Measurements from ENCODE around the gene TP73.

The TP73 gene

DNA sequence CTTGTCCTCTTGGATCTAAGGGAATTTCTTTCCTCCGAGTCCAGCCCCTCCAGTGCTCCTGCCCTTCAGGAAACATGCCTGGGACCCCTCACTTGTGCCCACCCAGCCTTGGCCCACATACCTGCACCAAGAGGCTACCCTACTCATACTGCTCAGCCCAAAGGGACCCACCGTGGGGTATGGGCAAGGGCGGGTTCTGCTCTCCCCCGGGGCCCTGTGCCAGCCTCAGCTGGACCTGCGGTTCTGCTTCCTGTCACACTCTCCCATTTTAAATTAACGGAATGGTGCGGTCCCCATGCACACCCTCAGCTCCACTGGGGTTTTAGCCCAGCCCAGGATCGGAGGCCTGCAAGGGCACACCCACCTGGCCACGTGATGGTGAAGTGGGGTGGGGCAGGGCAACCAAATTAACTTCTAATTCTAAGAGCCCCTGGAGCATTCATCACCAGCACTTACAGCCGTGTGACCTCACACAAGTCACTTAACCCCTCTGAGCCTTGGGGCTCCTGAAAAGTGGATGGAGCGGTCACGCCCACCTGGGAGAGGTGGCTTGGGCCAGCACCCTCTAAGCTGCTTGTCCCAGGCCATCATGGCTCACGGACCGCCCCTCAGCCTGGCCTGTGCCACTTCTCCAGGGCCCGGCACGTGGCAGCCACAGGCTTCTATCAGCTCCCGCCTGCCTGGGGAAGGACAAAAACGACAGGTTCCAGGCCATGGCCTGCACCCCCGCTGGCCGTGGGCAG is 28.3 kb downstream of the TP73 start:
- TF ChIP-seq, protein P1, sequence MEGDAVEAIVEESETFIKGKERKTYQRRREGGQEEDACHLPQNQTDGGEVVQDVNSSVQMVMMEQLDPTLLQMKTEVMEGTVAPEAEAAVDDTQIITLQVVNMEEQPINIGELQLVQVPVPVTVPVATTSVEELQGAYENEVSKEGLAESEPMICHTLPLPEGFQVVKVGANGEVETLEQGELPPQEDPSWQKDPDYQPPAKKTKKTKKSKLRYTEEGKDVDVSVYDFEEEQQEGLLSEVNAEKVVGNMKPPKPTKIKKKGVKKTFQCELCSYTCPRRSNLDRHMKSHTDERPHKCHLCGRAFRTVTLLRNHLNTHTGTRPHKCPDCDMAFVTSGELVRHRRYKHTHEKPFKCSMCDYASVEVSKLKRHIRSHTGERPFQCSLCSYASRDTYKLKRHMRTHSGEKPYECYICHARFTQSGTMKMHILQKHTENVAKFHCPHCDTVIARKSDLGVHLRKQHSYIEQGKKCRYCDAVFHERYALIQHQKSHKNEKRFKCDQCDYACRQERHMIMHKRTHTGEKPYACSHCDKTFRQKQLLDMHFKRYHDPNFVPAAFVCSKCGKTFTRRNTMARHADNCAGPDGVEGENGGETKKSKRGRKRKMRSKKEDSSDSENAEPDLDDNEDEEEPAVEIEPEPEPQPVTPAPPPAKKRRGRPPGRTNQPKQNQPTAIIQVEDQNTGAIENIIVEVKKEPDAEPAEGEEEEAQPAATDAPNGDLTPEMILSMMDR (IDR thresholded peaks at IDR 0.05; ENCODE audit: low read depth, low read length) = no peak
- in situ Hi-C loops (cut with HindIII; ENCODE audit: low sequenced_read_pairs) = no loop called here
- DNase-seq (ENCODE audit: low read depth, low spot score) = no peak
- H3K4me3 ChIP-seq (ENCODE audit: low read depth, low read length) = no peak overlapping the region

DNA sequence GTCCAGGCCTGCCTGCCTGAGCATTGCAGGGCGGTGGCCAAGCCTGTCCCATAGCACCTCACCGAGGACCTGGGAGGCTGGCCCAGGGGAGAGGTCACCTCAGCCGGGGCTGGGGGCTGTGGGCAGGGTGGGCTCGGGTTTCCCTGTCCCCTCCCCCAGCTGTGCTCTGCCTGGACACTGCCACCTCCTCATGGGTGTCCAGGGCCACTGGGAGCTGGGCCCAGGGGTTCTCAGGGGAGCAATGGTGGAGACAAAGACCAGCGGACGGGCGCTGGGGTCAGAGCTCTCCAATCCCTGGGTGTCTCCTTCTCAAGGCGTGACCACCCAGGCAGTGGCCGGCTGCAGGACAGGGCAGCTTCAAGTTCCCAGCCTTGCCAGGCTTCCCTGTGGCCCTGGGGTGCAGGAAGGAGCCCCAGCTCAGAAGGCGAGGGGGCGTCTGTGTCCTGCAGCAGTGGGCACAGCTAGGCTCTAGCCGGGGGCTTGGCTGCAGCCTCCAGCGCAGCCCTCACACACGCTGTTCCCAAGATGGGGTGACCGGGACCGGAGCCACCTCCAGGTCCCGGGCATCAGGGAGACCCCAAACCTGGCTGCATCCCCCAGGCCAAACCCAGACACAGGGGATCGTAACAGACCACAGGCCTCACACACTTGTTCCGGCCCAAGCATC is 29.0 kb downstream of the TP73 start:
- in situ Hi-C loops (cut with HindIII; ENCODE audit: low sequenced_read_pairs) = no loop called here

DNA sequence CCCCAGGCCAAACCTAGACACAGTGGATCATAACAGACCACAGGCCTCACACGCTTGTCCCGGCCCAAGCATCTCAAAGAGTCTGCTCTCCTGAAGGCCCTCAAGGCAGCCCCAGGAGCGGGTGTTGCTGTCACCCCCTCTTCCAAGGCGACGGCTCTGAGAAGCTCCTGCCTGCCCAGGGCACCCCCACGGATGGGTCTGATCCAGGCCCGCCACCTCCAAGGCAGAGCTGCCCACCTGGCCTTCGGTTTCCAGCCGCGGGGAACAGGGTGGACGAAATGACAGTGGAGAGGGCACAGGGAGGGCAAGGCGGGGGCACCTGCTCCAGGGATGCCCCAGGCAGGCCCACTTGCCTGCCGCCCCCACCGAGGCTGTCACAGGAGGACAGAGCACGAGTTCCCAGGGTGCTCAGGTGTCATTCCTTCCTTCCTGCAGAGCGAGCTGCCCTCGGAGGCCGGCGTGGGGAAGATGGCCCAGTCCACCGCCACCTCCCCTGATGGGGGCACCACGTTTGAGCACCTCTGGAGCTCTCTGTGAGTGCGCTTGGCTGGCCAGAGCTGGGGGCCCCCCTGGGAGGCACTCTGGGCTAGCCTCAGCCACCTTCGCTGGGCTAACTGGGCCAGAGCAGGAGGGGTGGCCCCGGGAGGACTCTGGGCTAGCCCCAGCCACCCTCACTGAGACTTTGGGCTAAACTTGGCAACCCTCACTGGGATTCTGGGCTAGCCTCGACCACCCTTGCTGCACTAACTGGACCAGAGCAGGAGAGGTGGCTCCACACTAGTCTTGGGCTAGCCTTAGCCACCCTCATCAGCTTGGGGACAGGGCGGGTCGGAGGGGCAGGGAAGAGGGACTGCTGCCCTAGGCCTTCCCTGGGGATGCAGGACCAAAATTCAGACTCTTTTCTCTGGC is 29.8 kb downstream of the TP73 start:
- DNase-seq (ENCODE audit: low read depth, low spot score) = no peak
- TF ChIP-seq, protein P1 (IDR thresholded peaks at IDR 0.05; ENCODE audit: low read depth, low read length) = no peak
- no peak overlapping the region for H3K4me3 ChIP-seq (ENCODE audit: low read depth, low read length)
- in situ Hi-C loops (cut with HindIII; ENCODE audit: low sequenced_read_pairs) = no loop called here

More for the DNA sequence above, 29.0 kb downstream of the TP73 start:
- H3K4me3 ChIP-seq (ENCODE audit: low read depth, low read length) = no peak overlapping the region
- no peak for DNase-seq (ENCODE audit: low read depth, low spot score)
- TF ChIP-seq, protein P1 (IDR thresholded peaks at IDR 0.05; ENCODE audit: low read depth, low read length) = no peak

DNA sequence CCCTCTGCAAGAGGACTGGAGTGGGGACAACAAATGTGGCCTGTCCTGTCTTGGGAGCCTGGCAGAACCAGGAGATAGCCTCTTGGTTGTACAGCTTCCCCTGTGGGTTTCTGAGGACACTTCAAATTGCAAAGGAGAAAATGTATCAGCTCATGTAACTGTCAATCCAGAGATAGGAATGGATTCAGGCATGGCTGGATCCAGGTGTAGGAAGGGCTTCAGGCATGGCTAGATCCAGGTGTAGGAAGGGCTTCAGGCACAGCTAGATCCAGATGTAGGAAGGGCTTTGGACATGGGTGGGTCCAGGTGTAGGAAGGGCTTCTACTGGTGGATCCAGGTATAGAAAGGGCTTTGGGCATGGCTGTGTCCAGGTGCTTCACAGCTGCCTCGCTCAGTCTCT is 30.9 kb downstream of the TP73 start:
- in situ Hi-C loops (cut with HindIII; ENCODE audit: low sequenced_read_pairs) = no loop called here
- no peak for DNase-seq (ENCODE audit: low read depth, low spot score)
- TF ChIP-seq, protein P1 (IDR thresholded peaks at IDR 0.05; ENCODE audit: low read depth, low read length) = no peak
- H3K4me3 ChIP-seq (ENCODE audit: low read depth, low read length) = no peak overlapping the region

DNA sequence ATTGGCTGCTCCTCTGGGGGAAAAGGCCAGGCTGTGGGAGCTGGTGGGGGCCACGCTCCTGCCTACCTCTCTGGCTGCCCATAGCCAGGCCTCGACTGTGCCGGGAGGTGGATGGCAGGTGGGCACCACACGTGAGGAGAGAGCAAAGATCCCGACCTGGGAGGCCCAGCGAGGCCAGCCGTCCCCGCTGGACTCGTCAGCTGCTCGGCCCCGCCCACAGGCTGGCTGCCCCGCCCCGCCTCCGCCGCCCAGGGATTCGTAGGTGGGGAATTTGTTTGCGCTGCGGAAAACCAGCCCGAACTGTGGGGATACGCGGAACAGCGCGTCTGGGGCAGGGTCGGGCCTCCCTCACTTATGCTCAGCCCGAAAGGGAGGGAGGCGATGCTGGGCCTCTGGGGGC is 31.7 kb downstream of the TP73 start:
- no peak overlapping the region for H3K4me3 ChIP-seq (ENCODE audit: low read depth, low read length)
- TF ChIP-seq, protein P1 (IDR thresholded peaks at IDR 0.05; ENCODE audit: low read depth, low read length) = no peak
- in situ Hi-C loops (cut with HindIII; ENCODE audit: low sequenced_read_pairs) = no loop called here
- no peak for DNase-seq (ENCODE audit: low read depth, low spot score)

DNA sequence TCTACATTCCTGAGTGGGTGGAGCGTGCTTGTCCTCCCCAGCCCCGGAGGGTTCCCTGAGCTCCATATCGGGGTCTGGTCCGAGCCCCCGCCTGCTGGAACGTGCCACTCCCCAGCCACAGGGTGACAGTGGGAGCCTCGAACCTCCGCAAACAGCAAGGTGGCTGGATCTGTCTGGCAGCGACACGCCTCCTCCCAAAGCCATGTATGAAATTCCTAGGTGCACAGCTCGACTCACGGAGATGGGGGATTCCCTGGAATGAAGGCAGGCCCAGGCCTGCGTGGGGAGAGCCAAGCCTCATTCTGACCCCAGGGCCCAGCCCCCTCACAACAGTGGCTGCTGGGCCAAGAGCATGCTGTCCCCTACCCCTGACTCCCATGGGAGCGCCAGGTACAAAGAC is 32.9 kb downstream of the TP73 start:
- in situ Hi-C loops (cut with HindIII; ENCODE audit: low sequenced_read_pairs) = no loop called here
- H3K4me3 ChIP-seq (ENCODE audit: low read depth, low read length) = no peak overlapping the region
- TF ChIP-seq, protein P1 (IDR thresholded peaks at IDR 0.05; ENCODE audit: low read depth, low read length) = no peak
- no peak for DNase-seq (ENCODE audit: low read depth, low spot score)
